ENCODE data around the gene THEMIS. TPM values are rescaled to one million over a fixed set of nuclear protein-coding genes. Genes with fewer than 3 reads are reported as not detected.

Gene THEMIS
- polyA plus RNA-seq, 1 donor (not counting 4 experiments of a cell fraction or from before 2014, with no cell fraction given) = not detected

DNA sequence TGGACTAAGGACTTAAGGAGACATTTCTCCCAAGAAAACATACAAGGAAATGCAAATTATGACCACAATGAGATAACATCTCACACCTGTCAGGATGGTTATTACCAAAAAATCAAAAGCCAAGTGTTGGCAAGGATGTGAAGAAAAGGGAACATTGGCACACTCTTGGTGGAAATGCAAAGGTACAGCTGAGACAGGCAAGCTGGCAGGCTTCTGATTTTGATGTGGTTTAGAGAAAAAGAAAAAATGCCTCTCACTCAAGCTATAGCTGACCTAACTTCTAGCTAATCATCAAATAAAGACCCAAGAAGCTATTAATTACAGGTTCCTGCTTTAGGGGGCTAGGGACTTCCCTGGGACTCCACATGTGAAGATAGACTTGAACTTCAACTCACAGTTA, 139.8 kb downstream of the THEMIS start:
- DNase-seq (ENCODE audit: low read depth, low spot score) = no peak
- H3K36me3 ChIP-seq (ENCODE audit: control insufficient read depth in 2 of 2, extremely low read depth in 1 of 2, insufficient read depth in 2 of 2, low read length in 2 of 2) = no peaks in the 10 kb centered on the region
- dilution Hi-C loops (cut with MboI; ENCODE audit: extremely low pct_ligation_motif_present, low sequenced_read_pairs) = no loop called here
- no peak overlapping the region for H3K27ac ChIP-seq (ENCODE audit: control insufficient read depth, insufficient read depth, low read length)
- no peaks in the 10 kb centered on the region for H3K9me3 ChIP-seq (ENCODE audit: control insufficient read depth, low read depth, low read length)
- FAIRE-seq = no peak
- no peak overlapping the region for H3K9ac ChIP-seq (ENCODE audit: control insufficient read depth, extremely low read depth, insufficient read depth, low read length)
- TF ChIP-seq EZH2 (IDR thresholded peaks at IDR 0.05; ENCODE audit: low read length) = no peak
- TF ChIP-seq CTCF (optimal IDR thresholded peaks at IDR 0.05 in 1 of 3, IDR thresholded peaks at IDR 0.05 in 1 of 3, conservative IDR thresholded peaks at IDR 0.05 in 1 of 3; ENCODE audit: extremely low read depth in 1 of 3, insufficient read depth in 2 of 3, low read length in 3 of 3) = no peak
- no peaks in the 10 kb centered on the region for H3K9me1 ChIP-seq (ENCODE audit: control insufficient read depth, extremely low read depth, insufficient read depth, low read length)
- H3K4me2 ChIP-seq (ENCODE audit: control insufficient read depth, extremely low read depth, insufficient read depth, low read depth, low read length) = no peak overlapping the region
- H3K4me1 ChIP-seq (ENCODE audit: control insufficient read depth, extremely low read depth, insufficient read depth, low read length) = no peaks in the 10 kb centered on the region
- no peaks in the 10 kb centered on the region for H3K27me3 ChIP-seq (ENCODE audit: control insufficient read depth, extremely low read depth, insufficient read depth, low read length)
- H2AFZ ChIP-seq (ENCODE audit: control insufficient read depth, low read length) = no peak overlapping the region
- no peaks in the 10 kb centered on the region for H3K79me2 ChIP-seq (ENCODE audit: control insufficient read depth, insufficient read depth, low read length)
- no peak overlapping the region for H3K4me3 ChIP-seq (ENCODE audit: control insufficient read depth in 2 of 3, extremely low read depth in 1 of 3, insufficient read depth in 2 of 3, low read depth in 1 of 3, low read length in 3 of 3)
- H4K20me1 ChIP-seq (ENCODE audit: control insufficient read depth, extremely low read depth, insufficient read depth, low read length) = no peaks in the 10 kb centered on the region

DNA sequence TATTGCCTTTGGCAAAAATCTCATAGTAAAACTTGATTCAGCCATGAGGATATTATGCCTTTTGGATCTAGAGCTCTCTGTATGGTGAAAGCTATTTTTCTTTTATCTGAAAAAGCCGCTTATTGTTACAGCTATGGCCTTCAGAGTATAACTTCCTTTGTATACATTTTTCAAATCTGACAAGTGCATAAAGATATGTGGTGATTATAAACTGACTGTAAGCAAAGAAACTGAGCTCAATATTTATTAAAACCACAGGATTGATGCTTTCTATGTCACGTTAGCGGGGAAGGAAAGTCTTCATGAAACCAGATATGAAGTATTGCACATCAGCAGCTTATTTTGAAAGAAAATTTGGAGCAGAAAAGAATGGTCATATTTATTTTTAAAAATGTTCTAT, 151.8 kb downstream of the THEMIS start:
- no peak overlapping the region for H3K4me2 ChIP-seq (ENCODE audit: control insufficient read depth, extremely low read depth, insufficient read depth, low read depth, low read length)
- no peak overlapping the region for H3K27ac ChIP-seq (ENCODE audit: control insufficient read depth, insufficient read depth, low read length)
- DNase-seq (ENCODE audit: low read depth, low spot score) (no peak), FAIRE-seq (no peak)
- H3K9me1 ChIP-seq (ENCODE audit: control insufficient read depth, extremely low read depth, insufficient read depth, low read length) = no peaks in the 10 kb centered on the region
- H3K9ac ChIP-seq (ENCODE audit: control insufficient read depth, extremely low read depth, insufficient read depth, low read length) = no peak overlapping the region
- H3K9me3 ChIP-seq (ENCODE audit: control insufficient read depth, low read depth, low read length) = no peaks in the 10 kb centered on the region
- no peak for TF ChIP-seq EZH2 (IDR thresholded peaks at IDR 0.05; ENCODE audit: low read length)
- no peak for TF ChIP-seq CTCF (optimal IDR thresholded peaks at IDR 0.05 in 1 of 3, IDR thresholded peaks at IDR 0.05 in 1 of 3, conservative IDR thresholded peaks at IDR 0.05 in 1 of 3; ENCODE audit: extremely low read depth in 1 of 3, insufficient read depth in 2 of 3, low read length in 3 of 3)
- dilution Hi-C loops (cut with MboI; ENCODE audit: extremely low pct_ligation_motif_present, low sequenced_read_pairs) = no loop called here
- no peak overlapping the region for H3K4me3 ChIP-seq (ENCODE audit: control insufficient read depth in 2 of 3, extremely low read depth in 1 of 3, insufficient read depth in 2 of 3, low read depth in 1 of 3, low read length in 3 of 3)
- no peaks in the 10 kb centered on the region for H4K20me1 ChIP-seq (ENCODE audit: control insufficient read depth, extremely low read depth, insufficient read depth, low read length)
- no peaks in the 10 kb centered on the region for H3K79me2 ChIP-seq (ENCODE audit: control insufficient read depth, insufficient read depth, low read length)
- H3K4me1 ChIP-seq (ENCODE audit: control insufficient read depth, extremely low read depth, insufficient read depth, low read length) = no peaks in the 10 kb centered on the region
- no peak overlapping the region for H2AFZ ChIP-seq (ENCODE audit: control insufficient read depth, low read length)
- H3K27me3 ChIP-seq (ENCODE audit: control insufficient read depth, extremely low read depth, insufficient read depth, low read length) = no peaks in the 10 kb centered on the region
- no peaks in the 10 kb centered on the region for H3K36me3 ChIP-seq (ENCODE audit: control insufficient read depth in 2 of 2, extremely low read depth in 1 of 2, insufficient read depth in 2 of 2, low read length in 2 of 2)
